SH-SY5Y (cell line): ENCODE results near the gene ANG.

Source experiments
- GATA2 ChIP-seq: IDR thresholded peaks from 2 replicates; pipeline ENCODE4 v1.6.1; 2011; ENCODE audit warnings: mild to moderate bottlenecking, low read depth, low read length
- GATA3 ChIP-seq: IDR thresholded peaks from 2 replicates; pipeline ENCODE4 v1.6.1; 2011; ENCODE audit warnings: low read depth, mild to moderate bottlenecking, low read length, moderate library complexity

- TF ChIP-seq GATA3 (no peak), GATA2 (no peak)
Measured at GRCh38 chr14:20684662-20685456, 3.7 kb upstream of the ANG start.
